ENCODE results near the gene INIP. TPM values are rescaled to one million over a fixed set of nuclear protein-coding genes. Genes with fewer than 3 reads are reported as not detected.

The INIP gene
- total and polyA plus RNA-seq, 2 of the 13 experiments (the other 11 are each of a cell fraction or from before 2014, with no cell fraction given) = 13.6 to 28.6 TPM

- peak; percentile 68; the same call in 1 of the 2 replicates for TF ChIP-seq ZNF543 (CRISPR knock-in tag; IDR thresholded peaks at IDR 0.05)
- peak; percentile 60 for TF ChIP-seq BCL6 (CRISPR knock-in tag; IDR thresholded peaks at IDR 0.05)
- peak; percentile 55; the same call in 1 of the 2 replicates for TF ChIP-seq MEIS1 (CRISPR knock-in tag; IDR thresholded peaks at IDR 0.05; ENCODE audit: borderline replicate concordance)
- no peak; the same call in 1 of the 2 replicates for TF ChIP-seq ZNF784 (CRISPR knock-in tag; IDR thresholded peaks at IDR 0.05; ENCODE audit: borderline replicate concordance)
- TF ChIP-seq ATF4 (CRISPR knock-in tag; IDR thresholded peaks at IDR 0.05) = 0 out of 4 replicates have a peak, but pooled peaks of 1 of the 2 experiments have one; percentile 36
- TF ChIP-seq SP4 (CRISPR knock-in tag; IDR thresholded peaks at IDR 0.05) = peak; percentile 84
- TF ChIP-seq ZNF451 (CRISPR knock-in tag; IDR thresholded peaks at IDR 0.05) = no peak
- no peak for TF ChIP-seq TEAD2 (CRISPR knock-in tag; IDR thresholded peaks at IDR 0.05)
- TF ChIP-seq ZNF256 (CRISPR knock-in tag; conservative IDR thresholded peaks at IDR 0.05) = 0 out of 2 replicates have a peak, but pooled peaks have one; percentile 61
- no peak for TF ChIP-seq PHF21A (CRISPR knock-in tag; IDR thresholded peaks at IDR 0.05)
- no peak for TF ChIP-seq ZSCAN22 (CRISPR knock-in tag; IDR thresholded peaks at IDR 0.05)
- no peak for TF ChIP-seq ZNF790 (CRISPR knock-in tag; IDR thresholded peaks at IDR 0.05; ENCODE audit: borderline replicate concordance)
- no peak for TF ChIP-seq ZNF235 (CRISPR knock-in tag; IDR thresholded peaks at IDR 0.05; ENCODE audit: borderline replicate concordance)
- no peak for TF ChIP-seq ZNF329 (CRISPR knock-in tag; IDR thresholded peaks at IDR 0.05; ENCODE audit: low read depth)
- peak; percentile 85; the same call in 1 of the 2 replicates for TF ChIP-seq ZNF556 (CRISPR knock-in tag; IDR thresholded peaks at IDR 0.05; ENCODE audit: borderline replicate concordance)
- TF ChIP-seq MAF1 (CRISPR knock-in tag; IDR thresholded peaks at IDR 0.05; ENCODE audit: borderline replicate concordance) = no peak
- TF ChIP-seq RBM22 (optimal IDR thresholded peaks at IDR 0.05; ENCODE audit: low read length) = peak; percentile 38
- TF ChIP-seq GZF1 (CRISPR knock-in tag; IDR thresholded peaks at IDR 0.05) = no peak
- TF ChIP-seq HMG20B (CRISPR knock-in tag; conservative IDR thresholded peaks at IDR 0.05) = no peak; the same call in 1 of the 2 replicates
- TF ChIP-seq JARID2 (CRISPR knock-in tag; IDR thresholded peaks at IDR 0.05; ENCODE audit: insufficient replicate concordance) = no peak
- no peak; the same call in 1 of the 2 replicates for TF ChIP-seq ZNF121 (CRISPR knock-in tag; IDR thresholded peaks at IDR 0.05)
- TF ChIP-seq ATF1 (CRISPR knock-in tag; IDR thresholded peaks at IDR 0.05) = no peak
- no peak for TF ChIP-seq ZBTB49 (CRISPR knock-in tag; IDR thresholded peaks at IDR 0.05; ENCODE audit: borderline replicate concordance)
- TF ChIP-seq FOSL1 (CRISPR knock-in tag; IDR thresholded peaks at IDR 0.05; ENCODE audit: borderline replicate concordance) = no peak
- no peak for TF ChIP-seq GTF3A (CRISPR knock-in tag; conservative IDR thresholded peaks at IDR 0.05)
- no peak for TF ChIP-seq NFE2L1 (CRISPR knock-in tag; IDR thresholded peaks at IDR 0.05; ENCODE audit: borderline replicate concordance)
- TF ChIP-seq JUND (CRISPR knock-in tag; IDR thresholded peaks at IDR 0.05) = no peak
- TF ChIP-seq NAIF1 (CRISPR knock-in tag; IDR thresholded peaks at IDR 0.05; ENCODE audit: borderline replicate concordance) = 0 out of 2 replicates have a peak, but pooled peaks have one; percentile 46
Observed at GRCh38 chr9:112750016-112750763, 32.3 kb upstream of the INIP start, which contains the start of gene SNX30 (continued).
